ENCODE measurements around the gene FOXP2. TPM values are rescaled to one million over a fixed set of nuclear protein-coding genes. Genes with fewer than 3 reads are reported as not detected.

FOXP2 gene
- polyA plus RNA-seq, 3 donors: not detected

- intact Hi-C loops (cut with micrococcal nuclease): no loop called here
- no peak overlapping the region for H3K4me3 ChIP-seq (replicated peaks in 1 of 3; ENCODE audit: low read depth in 2 of 3, low read length in 3 of 3)
- no peak overlapping the region for H3K27ac Mint-ChIP-seq
- no peaks in the 10 kb centered on the region for H3K9me3 ChIP-seq (replicated peaks in 1 of 2; ENCODE audit: control insufficient read depth in 1 of 2, insufficient read depth in 1 of 2, low read length in 2 of 2)
- H2AFZ ChIP-seq (ENCODE audit: insufficient read depth, low read depth, low read length, poor library complexity, severe bottlenecking): no peak overlapping the region
- no peak overlapping the region for H3K4me2 ChIP-seq (replicated peaks; ENCODE audit: extremely low read depth, low read length, poor library complexity, severe bottlenecking)
- no peaks in the 10 kb centered on the region for H3K27me3 ChIP-seq (ENCODE audit: control insufficient read depth in 2 of 2, insufficient read depth in 2 of 2, low read length in 2 of 2)
- no peak overlapping the region for H3K4me3 Mint-ChIP-seq
- TF ChIP-seq CTCF (IDR thresholded peaks at IDR 0.05): no peak
- H3K27me3 Mint-ChIP-seq (ENCODE audit: low read depth in 3 of 3): no peaks in the 10 kb centered on the region
- no peak for DNase-seq
- no peaks in the 10 kb centered on the region for H3K36me3 ChIP-seq (replicated peaks in 1 of 2; ENCODE audit: control insufficient read depth in 1 of 2, insufficient read depth in 2 of 2, low read length in 2 of 2)
- H3K27ac ChIP-seq (ENCODE audit: low read depth in 1 of 2, low read length in 2 of 2): no peak overlapping the region
- no peaks in the 10 kb centered on the region for H4K20me1 ChIP-seq (ENCODE audit: insufficient read depth, low read length)
- no peaks in the 10 kb centered on the region for H3K4me1 Mint-ChIP-seq
- no CpG with 5 or more reads among the region's 5 CpGs for WGBS (ENCODE audit: insufficient coverage)
- H3K9me3 Mint-ChIP-seq: peaks cover 0 to 2% (median 0%) of the 10 kb centered on the region in 7 donors
- H3K4me1 ChIP-seq (ENCODE audit: control insufficient read depth in 1 of 2, insufficient read depth in 2 of 2, low read length in 2 of 2): no peaks in the 10 kb centered on the region
- no peaks in the 10 kb centered on the region for H3K36me3 Mint-ChIP-seq
- no peaks in the 10 kb centered on the region for H3K79me2 ChIP-seq (ENCODE audit: insufficient read depth, low read length)
- H3K9ac ChIP-seq (ENCODE audit: insufficient read depth, low read length, poor library complexity, severe bottlenecking): no peak overlapping the region
Measured at GRCh38 chr7:114502454-114503254, 88.0 kb downstream of the FOXP2 start.

GRCh38 chr7:114504586-114504985 is 90.0 kb downstream of the FOXP2 start:
- no peaks in the 10 kb centered on the region for H3K4me1 Mint-ChIP-seq
- Histone ChIP-seq H3K4me2 (replicated peaks; ENCODE audit: extremely low read depth, low read length, poor library complexity, severe bottlenecking) (no peak overlapping the region), H3K4me3 (replicated peaks in 1 of 3; ENCODE audit: low read depth in 2 of 3, low read length in 3 of 3) (no peak overlapping the region), H3K79me2 (ENCODE audit: insufficient read depth, low read length) (no peaks in the 10 kb centered on the region), H3K9me3 (replicated peaks in 1 of 2; ENCODE audit: control insufficient read depth in 1 of 2, insufficient read depth in 1 of 2, low read length in 2 of 2) (no peaks in the 10 kb centered on the region), H2AFZ (ENCODE audit: insufficient read depth, low read depth, low read length, poor library complexity, severe bottlenecking) (no peak overlapping the region), H3K27me3 (ENCODE audit: control insufficient read depth in 2 of 2, insufficient read depth in 2 of 2, low read length in 2 of 2) (no peaks in the 10 kb centered on the region), H3K36me3 (replicated peaks in 1 of 2; ENCODE audit: control insufficient read depth in 1 of 2, insufficient read depth in 2 of 2, low read length in 2 of 2) (no peaks in the 10 kb centered on the region), H3K27ac (ENCODE audit: low read depth in 1 of 2, low read length in 2 of 2) (no peak overlapping the region), H3K9ac (ENCODE audit: insufficient read depth, low read length, poor library complexity, severe bottlenecking) (no peak overlapping the region), H4K20me1 (ENCODE audit: insufficient read depth, low read length) (no peaks in the 10 kb centered on the region), H3K4me1 (ENCODE audit: control insufficient read depth in 1 of 2, insufficient read depth in 2 of 2, low read length in 2 of 2) (no peaks in the 10 kb centered on the region)
- no CpG with 5 or more reads among the region's 1 CpG for WGBS (ENCODE audit: insufficient coverage)
- no peak overlapping the region for H3K27ac Mint-ChIP-seq
- no peak for DNase-seq
- H3K27me3 Mint-ChIP-seq (ENCODE audit: low read depth in 3 of 3): no peaks in the 10 kb centered on the region
- no peak for TF ChIP-seq CTCF (IDR thresholded peaks at IDR 0.05)
- intact Hi-C loops (cut with micrococcal nuclease): no loop called here
- no peak overlapping the region for H3K4me3 Mint-ChIP-seq
- peaks cover 0 to 2% (median 0%) of the 10 kb centered on the region in 7 donors for H3K9me3 Mint-ChIP-seq
- no peaks in the 10 kb centered on the region for H3K36me3 Mint-ChIP-seq
